HG02981 (cell line): ENCODE data around the gene NPDC1.

ENCODE experiments used
- ATAC-seq: cut with Tn5 transposase; IDR thresholded peaks from one replicate; pipeline ENCODE4 v1.9.1; 2021; ENCODE audit warnings: mild to moderate bottlenecking, moderate library complexity; ENCODE audit not compliant: unreplicated experiment

Gene NPDC1

GRCh38 chr9:137057545-137057944 is 11.6 kb upstream of the NPDC1 start:
- no peak for ATAC-seq

- no peak for ATAC-seq
Measured at GRCh38 chr9:137056739-137057415, 10.9 kb upstream of the NPDC1 start.

- no peak for ATAC-seq
Measured at GRCh38 chr9:137055385-137056364, 9.7 kb upstream of the NPDC1 start.

- ATAC-seq = no peak
Measured at GRCh38 chr9:137054932-137055384, 9.0 kb upstream of the NPDC1 start.

DNA sequence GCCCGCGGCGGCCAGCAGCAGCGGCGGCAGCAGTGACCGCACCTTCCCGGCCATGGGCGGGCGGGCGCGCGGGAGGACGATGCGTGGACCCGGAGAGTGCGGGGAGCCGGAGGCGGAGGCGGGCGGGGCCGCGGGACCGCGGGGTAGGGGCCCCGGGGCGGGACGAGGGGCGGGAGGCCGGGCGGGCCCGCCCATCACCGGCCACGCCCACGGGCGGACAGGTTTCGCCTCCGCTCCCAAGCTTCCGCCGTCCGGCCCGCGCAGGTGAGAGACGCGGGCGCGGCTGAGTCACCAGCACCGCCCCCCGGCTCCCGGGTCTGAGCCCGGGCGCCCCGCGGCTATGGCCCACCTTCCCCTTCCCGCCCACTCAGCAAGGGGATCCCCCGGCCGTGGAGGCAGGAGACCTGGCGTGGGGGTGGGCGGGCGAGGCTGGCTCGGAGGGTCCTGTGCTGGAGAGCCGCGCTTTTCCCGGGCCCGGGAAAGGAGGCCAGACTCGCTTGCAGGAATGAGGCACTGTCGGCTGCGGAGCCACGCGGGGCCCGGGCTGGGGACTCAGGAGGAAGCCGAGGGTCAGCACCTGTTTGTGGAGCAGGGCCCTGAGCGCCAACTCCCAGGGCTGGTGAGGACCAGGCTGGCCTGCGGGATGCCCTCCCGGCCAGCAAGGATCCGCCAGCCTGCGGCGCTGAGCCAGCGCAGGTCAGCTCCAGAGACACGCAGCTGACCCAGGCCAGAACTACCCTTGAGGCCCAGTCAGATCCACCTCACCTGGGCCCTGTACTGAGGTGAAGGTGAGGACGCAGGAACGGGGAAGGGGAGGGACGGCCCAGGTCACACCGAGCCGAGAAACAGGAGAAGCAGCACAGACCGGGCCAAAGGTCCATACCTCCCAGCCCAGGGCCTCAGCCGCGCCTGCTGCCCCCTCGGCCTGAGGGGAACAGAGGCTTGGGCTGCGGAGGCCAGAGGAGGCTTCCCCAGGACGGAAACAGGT is 8.3 kb upstream of the NPDC1 start, which contains the start of gene ENTPD2:
Gene ENTPD2, minus strand, starts transcription at position 118 of the 988 bp plus-strand sequence. Its CDS starts 64 bp downstream, at position 54.
- no peak for ATAC-seq

DNA sequence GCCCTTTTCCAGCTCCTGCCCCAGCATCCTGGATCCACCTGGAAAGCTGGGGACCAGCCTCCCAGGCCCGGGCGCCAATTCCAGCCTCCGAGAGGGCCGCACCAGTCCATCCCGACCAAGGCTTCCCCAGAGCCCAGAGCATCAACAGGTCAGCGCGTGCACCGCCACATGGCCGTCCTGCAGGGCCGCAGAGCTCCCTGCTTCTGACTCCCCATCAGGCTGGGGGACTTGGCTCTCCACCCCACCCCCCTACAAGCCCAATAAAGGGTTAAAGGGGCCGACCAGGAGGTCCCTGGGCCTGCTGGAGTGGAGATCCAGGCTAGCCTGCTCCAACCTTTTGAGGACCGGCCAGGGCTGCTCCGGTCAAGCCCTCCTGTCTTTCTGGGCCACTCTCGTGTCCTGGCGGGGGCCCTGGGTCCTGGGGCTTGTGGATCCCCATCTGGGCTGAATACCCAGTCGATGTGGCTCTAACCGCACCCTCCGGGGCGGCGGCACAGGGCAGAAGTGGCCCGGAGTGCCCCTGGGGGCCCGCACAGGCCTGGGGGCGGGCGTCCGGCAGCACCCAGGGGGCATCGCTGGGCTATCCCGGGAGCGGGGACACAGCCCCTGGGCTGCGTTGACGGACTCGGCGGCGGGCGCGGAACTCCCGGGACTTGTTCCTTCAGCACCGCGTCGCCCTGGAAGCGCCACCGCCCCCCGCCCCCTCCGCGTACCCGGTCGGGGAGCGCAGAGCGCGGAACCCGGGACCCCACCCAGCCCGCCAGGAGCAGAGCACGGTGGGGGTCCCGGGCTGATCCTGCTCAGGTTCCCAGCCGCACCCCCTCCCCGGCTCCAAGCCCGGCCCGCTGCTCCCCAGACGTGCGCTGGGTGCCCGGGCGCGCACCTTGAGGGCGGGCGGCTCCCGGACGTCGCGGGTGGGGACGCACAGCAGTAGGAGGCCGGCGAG is 7.3 kb upstream of the NPDC1 start:
- ATAC-seq = no peak

DNA sequence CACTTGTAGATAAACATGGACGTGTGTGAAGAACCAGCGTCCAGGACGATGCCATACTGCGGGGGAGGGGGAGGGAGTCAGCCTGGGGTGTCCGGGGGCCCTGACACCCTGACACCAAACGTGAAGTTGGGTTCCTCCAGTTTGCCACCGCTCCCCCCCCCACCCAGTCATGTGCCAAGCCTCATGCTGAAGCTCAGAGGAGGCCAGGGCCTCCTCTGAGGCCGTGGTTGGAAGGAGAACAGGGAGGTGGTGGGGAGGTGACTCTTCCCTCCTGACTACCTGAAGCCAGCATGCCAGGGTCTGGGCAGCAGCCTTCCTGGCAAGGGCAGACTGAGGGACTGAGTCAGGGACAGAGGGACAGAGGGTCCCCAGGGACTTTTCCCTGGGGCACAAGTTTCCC is 6.3 kb upstream of the NPDC1 start:
- no peak for ATAC-seq

- ATAC-seq = no peak
Measured at GRCh38 chr9:137051145-137051724, 5.3 kb upstream of the NPDC1 start.

GRCh38 chr9:137050570-137050969 is 4.6 kb upstream of the NPDC1 start:
- ATAC-seq = no peak

GRCh38 chr9:137049544-137050449 is 3.8 kb upstream of the NPDC1 start:
- no peak for ATAC-seq

- ATAC-seq = no peak
Measured at GRCh38 chr9:137048655-137049543, 2.9 kb upstream of the NPDC1 start.

DNA sequence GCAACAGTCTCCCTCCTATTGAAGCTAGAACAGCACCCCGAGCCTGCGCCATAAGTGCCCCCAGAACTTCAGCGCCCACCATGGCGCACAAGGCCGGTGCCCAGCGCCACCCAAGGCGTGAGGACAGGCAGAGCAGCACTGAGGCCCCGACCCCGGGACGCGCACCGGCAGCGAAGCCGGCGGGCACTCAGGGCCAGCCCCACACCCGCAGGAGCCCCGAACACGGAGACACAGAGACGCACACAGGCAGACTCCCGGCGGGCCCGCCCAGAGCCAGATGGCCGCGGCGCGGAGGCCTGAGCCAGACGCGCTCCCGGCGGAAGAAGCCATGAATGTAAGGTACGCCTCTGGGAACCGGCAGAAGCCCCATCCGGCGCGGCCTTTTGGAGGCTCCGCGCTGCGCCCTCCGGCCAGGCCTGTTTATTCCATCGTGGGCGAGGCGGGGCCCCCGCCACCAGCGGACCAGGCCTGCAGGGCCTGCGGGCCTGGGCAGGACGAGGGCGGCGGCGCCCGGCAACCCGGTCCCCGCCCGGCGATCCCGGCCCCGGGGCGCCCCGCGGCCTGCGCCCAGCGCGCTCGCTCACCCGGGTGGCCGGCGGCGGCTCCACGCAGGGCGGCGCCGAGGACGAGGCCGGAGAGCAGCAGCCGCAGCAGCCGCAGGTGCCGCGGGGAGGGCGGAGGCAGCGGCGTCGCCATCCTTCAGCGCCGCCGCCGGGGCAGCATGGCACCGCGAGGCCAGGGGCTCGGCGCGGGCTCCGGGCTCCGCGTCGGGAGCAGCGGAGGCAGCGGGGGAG is 486 bp downstream of the NPDC1 start:
- ATAC-seq = no peak

- no peak for ATAC-seq
Measured at GRCh38 chr9:137044502-137045177, 1.3 kb downstream of the NPDC1 start.

DNA sequence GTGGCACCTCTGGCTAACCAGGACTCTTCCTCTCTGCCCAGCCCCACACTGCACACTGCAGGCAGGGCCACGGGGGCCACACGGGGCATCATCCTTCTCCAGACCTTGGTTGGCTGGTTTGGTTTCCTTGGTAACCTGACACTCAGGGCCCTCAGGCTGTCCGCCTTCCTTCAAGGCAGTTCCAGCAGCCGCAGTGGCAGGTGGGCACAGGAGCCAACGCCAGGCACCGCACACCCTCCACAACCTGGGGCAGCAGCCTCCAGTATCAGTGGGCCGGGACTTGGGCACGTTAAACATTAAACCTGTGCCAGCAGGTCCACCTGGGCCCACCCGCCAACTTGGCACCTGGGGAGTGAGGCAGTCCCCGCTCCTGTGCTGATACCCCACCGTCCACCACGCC is 1.9 kb downstream of the NPDC1 start:
- no peak for ATAC-seq

DNA sequence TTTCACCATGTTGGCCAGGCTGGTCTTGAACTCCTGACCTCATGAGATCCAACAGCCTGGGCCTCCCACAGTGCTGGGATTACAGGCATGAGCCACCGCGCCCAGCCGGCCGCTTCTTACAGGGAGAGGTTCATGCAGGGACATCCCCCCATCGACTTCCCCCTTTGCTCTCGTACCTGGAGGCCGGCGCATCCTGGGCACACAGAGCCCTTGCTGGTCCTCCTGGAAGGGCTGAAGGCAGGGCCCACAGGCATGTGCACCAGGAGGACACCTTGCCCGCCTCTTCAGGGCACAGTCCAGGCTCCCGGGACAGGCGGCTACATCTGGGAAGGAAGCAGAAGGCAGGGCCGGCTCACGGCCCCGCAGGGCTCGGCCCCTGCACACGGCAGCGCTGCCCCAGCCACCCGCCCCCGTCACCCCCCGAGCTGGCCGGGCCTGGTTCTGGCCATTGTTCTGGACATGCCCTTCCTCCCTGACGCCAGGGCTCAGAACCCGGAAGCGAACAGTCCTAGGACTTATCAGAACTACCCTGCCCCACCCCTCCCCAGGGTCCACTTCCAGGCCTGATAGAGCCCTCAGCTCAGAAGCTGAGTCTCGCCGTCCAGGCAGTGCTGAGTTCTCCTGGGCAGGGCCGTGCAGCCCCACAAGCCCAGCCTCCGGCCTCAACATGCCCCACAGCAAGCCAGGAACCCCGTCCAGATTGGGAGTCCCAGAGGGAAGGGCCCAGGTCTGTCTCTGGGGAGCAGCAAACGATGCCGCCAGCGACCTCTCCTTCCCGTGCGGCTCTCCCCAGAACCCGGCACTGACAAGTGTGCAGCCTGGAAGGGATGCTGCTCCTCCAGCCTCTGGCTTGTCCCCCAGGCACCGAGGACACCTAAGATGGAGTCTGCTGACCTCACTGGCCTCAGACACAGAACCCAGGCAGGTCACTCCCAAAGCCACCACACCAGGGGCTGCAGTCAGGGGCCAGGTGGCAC is 2.9 kb downstream of the NPDC1 start:
- no peak for ATAC-seq
